GM18505 (cell line): ENCODE results near the gene NCK2.
A peak's percentile ranks its signal among the peaks of the same experiment; 100 is the strongest.

Source experiments
- ATAC-seq: cut with Tn5 transposase; IDR thresholded peaks from one replicate; pipeline ENCODE4 v1.9.1; 2021; ENCODE audit not compliant: unreplicated experiment
- POLR2A ChIP-seq: IDR thresholded peaks from 4 replicates; pipeline ENCODE4 v1.6.1; 2011; ENCODE audit warnings: borderline replicate concordance; ENCODE audit not compliant: insufficient read depth, insufficient read length; ENCODE audit errors: extremely low read depth

NCK2 gene

GRCh38 chr2:105800953-105801635 lies 56.4 kb downstream of the NCK2 start:
- TF ChIP-seq POLR2A = no peak
- no peak for ATAC-seq

- no peak for ATAC-seq
- no peak for TF ChIP-seq POLR2A
Observed at GRCh38 chr2:105801961-105802360, 57.2 kb downstream of the NCK2 start.

- peak; percentile 51 for ATAC-seq
- no peak for TF ChIP-seq POLR2A
Observed at GRCh38 chr2:105802587-105802986, 57.9 kb downstream of the NCK2 start.

DNA sequence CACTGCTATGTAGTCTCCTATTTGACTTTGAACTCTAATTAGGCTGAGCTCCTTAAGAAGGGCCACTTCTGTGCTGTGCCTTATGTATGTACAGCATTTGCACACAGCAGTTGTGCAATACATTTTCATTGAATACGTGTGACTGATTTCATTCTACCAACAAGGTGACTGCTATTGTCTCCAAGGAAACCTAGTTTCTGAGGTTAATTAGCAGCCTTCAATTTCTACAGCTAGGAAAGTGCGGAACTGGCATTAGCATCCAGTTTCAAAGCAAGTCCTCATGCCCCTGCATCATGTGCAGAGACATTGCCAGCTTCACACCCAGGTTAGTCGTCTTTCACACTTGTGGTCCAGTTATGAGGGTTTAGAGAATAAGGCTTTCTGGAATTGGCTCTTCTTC lies 58.6 kb downstream of the NCK2 start:
- no peak for ATAC-seq
- TF ChIP-seq POLR2A = no peak

DNA sequence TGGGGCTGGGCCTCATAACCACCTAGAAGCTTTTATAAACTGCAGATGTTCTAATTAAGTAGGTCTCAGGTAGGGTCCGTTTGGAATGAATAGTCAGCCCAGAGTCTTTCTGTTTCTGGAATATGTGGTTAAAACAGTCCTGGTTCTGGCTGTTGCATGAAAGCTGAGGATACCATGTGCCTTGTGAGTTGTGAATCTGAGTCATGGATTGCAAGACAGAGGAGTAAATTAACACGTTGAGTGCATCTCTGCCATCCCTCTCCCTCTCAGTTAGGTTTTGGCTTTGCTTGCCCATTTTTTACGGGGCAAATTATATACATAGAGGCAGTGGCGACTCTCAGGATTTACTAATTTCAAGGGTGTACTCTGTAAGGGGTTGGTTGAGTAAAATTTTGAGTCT lies 59.1 kb downstream of the NCK2 start:
- ATAC-seq = no peak
- no peak for TF ChIP-seq POLR2A

- TF ChIP-seq POLR2A = no peak
- ATAC-seq = no peak
Observed at GRCh38 chr2:105804266-105804665, 59.6 kb downstream of the NCK2 start.

DNA sequence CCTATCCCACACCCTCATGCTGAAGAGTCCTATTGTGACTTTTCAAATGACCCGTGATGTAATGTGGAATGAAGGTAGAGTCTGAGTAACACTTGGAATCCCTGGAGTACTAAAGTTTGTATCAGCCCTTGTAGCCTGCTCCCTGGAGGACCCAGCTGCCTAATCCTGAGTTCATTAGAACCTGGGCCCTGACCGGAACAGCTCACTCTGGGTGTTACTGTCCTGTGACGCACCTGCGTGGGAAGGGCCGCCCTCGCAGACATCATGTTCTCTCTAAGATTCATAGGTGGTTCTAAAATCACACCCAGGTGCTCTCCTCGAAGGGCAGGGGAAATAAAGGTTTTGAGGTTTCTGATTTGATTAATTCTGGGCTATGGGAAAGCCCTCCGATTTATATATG lies 62.3 kb downstream of the NCK2 start:
- no peak for ATAC-seq
- no peak for TF ChIP-seq POLR2A

DNA sequence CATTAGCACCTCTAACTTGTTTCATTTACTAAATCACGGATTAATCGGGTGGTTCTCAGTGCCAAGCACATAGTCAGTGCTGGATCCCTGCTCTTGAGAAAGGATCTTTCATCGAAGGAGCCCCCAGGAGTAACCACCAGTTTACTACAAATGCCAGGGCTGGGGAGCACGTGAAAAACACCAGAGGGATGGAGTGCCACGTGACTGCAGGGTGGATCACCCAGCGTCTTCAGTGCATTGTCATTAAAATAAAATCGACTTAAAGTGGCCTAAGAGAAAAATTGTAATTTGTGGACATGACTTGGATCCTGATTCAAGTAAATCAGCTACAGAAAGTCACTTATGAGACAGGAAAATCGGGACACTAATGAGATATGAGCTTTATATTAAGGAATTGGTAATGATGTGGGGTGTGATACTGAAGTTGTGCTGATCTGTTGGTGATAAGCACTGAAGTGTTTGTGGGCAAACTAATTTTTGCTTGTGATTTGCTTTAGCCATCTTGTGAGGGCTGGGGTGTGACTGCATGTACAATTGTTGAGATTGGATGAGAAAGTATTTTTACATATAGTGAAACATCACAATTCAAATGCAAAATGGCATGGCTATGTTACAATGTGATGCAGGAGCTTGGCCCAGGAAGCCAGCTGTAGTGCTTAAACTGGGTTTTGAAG lies 63.8 kb downstream of the NCK2 start:
- TF ChIP-seq POLR2A = no peak
- no peak for ATAC-seq

GRCh38 chr2:105809097-105809473 lies 64.4 kb downstream of the NCK2 start:
- ATAC-seq = no peak
- no peak for TF ChIP-seq POLR2A

DNA sequence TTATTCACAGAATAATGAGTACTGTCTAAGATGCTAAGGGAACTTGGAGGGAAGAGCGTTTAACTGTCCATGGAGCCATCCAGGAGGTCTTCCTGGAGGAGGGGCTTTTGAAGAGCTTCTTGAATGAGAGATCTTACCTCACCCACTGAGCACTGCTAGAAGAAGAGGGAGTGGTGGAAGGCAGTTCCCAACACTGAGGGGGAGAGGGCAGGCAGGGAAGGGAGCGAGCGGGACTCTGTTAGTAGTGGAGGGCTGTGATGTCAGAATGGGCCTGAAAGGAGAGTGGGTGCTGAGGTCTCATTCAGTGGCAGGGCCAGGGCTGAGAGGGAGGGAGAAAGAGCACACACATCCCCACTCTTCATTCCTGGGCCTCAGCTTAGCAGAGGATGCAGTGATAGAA lies 65.0 kb downstream of the NCK2 start:
- no peak for TF ChIP-seq POLR2A
- no peak for ATAC-seq

GRCh38 chr2:105812180-105813044 lies 67.7 kb downstream of the NCK2 start:
- no peak for TF ChIP-seq POLR2A
- ATAC-seq = peak; percentile 91

DNA sequence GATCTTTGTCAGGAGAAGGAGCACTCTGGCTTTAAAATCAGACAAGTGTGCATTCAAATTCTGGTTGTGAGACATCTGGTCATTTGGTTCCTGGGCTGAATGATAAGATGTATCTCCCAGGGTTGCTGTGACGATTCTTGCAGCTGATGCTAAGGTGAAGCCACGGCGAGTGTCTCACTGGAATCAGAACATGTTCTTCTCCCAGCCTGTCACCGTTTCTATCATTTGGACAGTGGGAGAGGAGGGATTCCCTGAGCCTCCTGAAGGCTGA lies 68.3 kb downstream of the NCK2 start:
- no peak for TF ChIP-seq POLR2A
- ATAC-seq = no peak

GRCh38 chr2:105813405-105813804 lies 68.7 kb downstream of the NCK2 start:
- ATAC-seq = no peak
- no peak for TF ChIP-seq POLR2A
